Keratinocyte (primary cell): Measurements from ENCODE around the gene PRKRA.

Experiments used
- EZH2 ChIP-seq: IDR thresholded peaks from one replicate; pipeline ENCODE4 v1.6.1; 2012; ENCODE audit warnings: inconsistent platforms, mild to moderate bottlenecking, low read length, moderate library complexity
- TF ChIP-seq, protein P1 (sequence below), 3 experiments: IDR thresholded peaks in 1 of 3; conservative IDR thresholded peaks in 1 of 3; optimal IDR thresholded peaks in 1 of 3; 2 replicates in 2 of 3; 3 replicates in 1 of 3; pipeline versions ENCODE3 to v1.5.1; 2011; ENCODE audit warnings: low read length in 3 of 3, mild to moderate bottlenecking in 3 of 3, moderate library complexity in 2 of 3, control low read depth in 1 of 3, inconsistent platforms in 1 of 3; ENCODE audit not compliant: insufficient read depth in 2 of 3; ENCODE audit errors: extremely low read depth in 1 of 3

DNA sequence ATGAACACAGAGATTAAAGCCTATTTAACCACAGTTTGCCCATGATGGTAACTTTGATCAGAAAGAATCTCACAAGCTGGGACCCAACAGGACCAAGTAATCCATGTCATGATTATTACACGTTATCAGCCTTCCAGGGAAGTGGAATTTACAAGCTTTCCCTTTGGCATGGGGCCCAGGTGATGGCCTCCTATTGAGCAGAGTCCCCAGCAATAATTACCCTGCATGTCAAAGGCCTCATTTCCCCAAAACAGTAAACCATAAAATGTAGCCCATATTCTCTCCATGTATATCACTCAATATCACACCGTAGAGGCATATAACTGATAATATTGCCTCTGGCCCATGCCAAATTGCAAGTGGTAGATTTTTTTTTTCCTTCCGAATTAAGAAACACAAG is 38.9 kb downstream of the PRKRA start:
- TF ChIP-seq, protein P1, sequence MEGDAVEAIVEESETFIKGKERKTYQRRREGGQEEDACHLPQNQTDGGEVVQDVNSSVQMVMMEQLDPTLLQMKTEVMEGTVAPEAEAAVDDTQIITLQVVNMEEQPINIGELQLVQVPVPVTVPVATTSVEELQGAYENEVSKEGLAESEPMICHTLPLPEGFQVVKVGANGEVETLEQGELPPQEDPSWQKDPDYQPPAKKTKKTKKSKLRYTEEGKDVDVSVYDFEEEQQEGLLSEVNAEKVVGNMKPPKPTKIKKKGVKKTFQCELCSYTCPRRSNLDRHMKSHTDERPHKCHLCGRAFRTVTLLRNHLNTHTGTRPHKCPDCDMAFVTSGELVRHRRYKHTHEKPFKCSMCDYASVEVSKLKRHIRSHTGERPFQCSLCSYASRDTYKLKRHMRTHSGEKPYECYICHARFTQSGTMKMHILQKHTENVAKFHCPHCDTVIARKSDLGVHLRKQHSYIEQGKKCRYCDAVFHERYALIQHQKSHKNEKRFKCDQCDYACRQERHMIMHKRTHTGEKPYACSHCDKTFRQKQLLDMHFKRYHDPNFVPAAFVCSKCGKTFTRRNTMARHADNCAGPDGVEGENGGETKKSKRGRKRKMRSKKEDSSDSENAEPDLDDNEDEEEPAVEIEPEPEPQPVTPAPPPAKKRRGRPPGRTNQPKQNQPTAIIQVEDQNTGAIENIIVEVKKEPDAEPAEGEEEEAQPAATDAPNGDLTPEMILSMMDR (optimal IDR thresholded peaks at IDR 0.05 in 1 of 3, IDR thresholded peaks at IDR 0.05 in 1 of 3, conservative IDR thresholded peaks at IDR 0.05 in 1 of 3; ENCODE audit: extremely low read depth in 1 of 3, insufficient read depth in 2 of 3, low read length in 3 of 3): no peak
- no peak for TF ChIP-seq EZH2
